ENCODE data around the gene SURF2.

DNA sequence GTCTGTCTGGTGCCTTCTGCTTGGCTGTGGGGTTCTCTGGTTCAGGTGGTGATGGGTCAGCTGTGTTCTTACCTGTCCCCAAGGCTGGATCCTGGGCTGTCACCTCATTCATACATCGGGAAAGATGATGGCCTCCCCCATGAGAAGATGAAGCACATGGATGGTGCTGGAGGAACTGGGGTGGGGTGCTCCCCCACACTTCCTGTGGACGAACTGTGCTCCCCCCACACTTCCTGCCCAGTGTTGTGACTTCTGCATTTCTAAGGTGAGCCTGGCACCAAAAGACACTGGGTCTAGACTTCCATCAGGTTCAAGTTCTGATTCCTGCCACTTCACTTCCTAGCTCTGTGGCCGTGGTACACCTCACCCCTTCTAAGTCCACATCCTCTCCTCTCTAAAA is 16.1 kb upstream of the SURF2 start:
- TF ChIP-seq, protein P1, sequence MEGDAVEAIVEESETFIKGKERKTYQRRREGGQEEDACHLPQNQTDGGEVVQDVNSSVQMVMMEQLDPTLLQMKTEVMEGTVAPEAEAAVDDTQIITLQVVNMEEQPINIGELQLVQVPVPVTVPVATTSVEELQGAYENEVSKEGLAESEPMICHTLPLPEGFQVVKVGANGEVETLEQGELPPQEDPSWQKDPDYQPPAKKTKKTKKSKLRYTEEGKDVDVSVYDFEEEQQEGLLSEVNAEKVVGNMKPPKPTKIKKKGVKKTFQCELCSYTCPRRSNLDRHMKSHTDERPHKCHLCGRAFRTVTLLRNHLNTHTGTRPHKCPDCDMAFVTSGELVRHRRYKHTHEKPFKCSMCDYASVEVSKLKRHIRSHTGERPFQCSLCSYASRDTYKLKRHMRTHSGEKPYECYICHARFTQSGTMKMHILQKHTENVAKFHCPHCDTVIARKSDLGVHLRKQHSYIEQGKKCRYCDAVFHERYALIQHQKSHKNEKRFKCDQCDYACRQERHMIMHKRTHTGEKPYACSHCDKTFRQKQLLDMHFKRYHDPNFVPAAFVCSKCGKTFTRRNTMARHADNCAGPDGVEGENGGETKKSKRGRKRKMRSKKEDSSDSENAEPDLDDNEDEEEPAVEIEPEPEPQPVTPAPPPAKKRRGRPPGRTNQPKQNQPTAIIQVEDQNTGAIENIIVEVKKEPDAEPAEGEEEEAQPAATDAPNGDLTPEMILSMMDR (conservative IDR thresholded peaks at IDR 0.05; ENCODE audit: low read depth in 2 of 2) = no peak
- TF ChIP-seq EZH2 (IDR thresholded peaks at IDR 0.05; ENCODE audit: low read depth, unreplicated experiment) = no peak
- TF ChIP-seq POLR2AphosphoS5 (IDR thresholded peaks at IDR 0.05; ENCODE audit: low read depth) = no peak
- no peak for TF ChIP-seq REST (IDR thresholded peaks at IDR 0.05; ENCODE audit: unreplicated experiment)
- no peak for TF ChIP-seq CREB1 (CRISPR knock-in tag; IDR thresholded peaks at IDR 0.05; ENCODE audit: low read depth)
- no peak for TF ChIP-seq EZH2phosphoT487 (IDR thresholded peaks at IDR 0.05; ENCODE audit: unreplicated experiment)
- TF ChIP-seq ZNF331 (CRISPR knock-in tag; IDR thresholded peaks at IDR 0.05; ENCODE audit: low read depth) = no peak
